ENCODE measurements around the gene MOGAT2. TPM values are rescaled to one million over a fixed set of nuclear protein-coding genes. Genes with fewer than 3 reads are reported as not detected.

MOGAT2 gene
- total and polyA plus RNA-seq, 2 of the 4 experiments (the other 2 are of a cell fraction) = not detected

DNA sequence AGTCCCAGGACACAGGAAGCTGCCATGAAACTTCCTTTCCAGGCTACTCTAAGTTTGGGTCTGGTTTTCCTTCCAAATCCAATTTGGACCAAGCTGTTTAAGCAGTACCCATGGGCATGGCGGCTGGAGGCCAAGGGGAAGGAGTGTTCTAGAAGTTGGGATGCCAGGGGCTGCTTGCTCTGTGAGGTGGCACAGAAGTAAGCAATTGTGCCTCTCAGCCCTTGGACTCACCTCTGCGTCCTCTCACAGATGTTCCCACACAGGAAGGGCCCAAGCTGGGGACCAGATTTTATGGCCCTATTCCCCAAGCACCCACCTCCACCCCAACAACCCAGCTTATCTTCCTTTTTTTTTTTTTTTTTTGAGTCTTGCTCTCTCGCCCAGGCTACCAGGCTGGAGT lies 47.5 kb downstream of the MOGAT2 start:
- TF ChIP-seq MAZ (IDR thresholded peaks at IDR 0.05; ENCODE audit: borderline replicate concordance, low read depth, low read length) = no peak
- TF ChIP-seq RCOR1 (IDR thresholded peaks at IDR 0.05; ENCODE audit: insufficient replicate concordance, low read length) = no peak
- no peak for TF ChIP-seq NFE2L2 (IDR thresholded peaks at IDR 0.05; ENCODE audit: low read depth, low read length)
- no peak for TF ChIP-seq FOS (IDR thresholded peaks at IDR 0.05; ENCODE audit: low read depth, low read length)
- TF ChIP-seq MXI1 (IDR thresholded peaks at IDR 0.05; ENCODE audit: borderline replicate concordance, low read depth, low read length) = no peak
- no peak for TF ChIP-seq SMC3 (IDR thresholded peaks at IDR 0.05; ENCODE audit: low read depth, low read length)
- TF ChIP-seq, protein P1, sequence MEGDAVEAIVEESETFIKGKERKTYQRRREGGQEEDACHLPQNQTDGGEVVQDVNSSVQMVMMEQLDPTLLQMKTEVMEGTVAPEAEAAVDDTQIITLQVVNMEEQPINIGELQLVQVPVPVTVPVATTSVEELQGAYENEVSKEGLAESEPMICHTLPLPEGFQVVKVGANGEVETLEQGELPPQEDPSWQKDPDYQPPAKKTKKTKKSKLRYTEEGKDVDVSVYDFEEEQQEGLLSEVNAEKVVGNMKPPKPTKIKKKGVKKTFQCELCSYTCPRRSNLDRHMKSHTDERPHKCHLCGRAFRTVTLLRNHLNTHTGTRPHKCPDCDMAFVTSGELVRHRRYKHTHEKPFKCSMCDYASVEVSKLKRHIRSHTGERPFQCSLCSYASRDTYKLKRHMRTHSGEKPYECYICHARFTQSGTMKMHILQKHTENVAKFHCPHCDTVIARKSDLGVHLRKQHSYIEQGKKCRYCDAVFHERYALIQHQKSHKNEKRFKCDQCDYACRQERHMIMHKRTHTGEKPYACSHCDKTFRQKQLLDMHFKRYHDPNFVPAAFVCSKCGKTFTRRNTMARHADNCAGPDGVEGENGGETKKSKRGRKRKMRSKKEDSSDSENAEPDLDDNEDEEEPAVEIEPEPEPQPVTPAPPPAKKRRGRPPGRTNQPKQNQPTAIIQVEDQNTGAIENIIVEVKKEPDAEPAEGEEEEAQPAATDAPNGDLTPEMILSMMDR (conservative IDR thresholded peaks at IDR 0.05; ENCODE audit: low read depth, low read length) = no peak
- TF ChIP-seq, protein P2, sequence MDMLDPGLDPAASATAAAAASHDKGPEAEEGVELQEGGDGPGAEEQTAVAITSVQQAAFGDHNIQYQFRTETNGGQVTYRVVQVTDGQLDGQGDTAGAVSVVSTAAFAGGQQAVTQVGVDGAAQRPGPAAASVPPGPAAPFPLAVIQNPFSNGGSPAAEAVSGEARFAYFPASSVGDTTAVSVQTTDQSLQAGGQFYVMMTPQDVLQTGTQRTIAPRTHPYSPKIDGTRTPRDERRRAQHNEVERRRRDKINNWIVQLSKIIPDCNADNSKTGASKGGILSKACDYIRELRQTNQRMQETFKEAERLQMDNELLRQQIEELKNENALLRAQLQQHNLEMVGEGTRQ (IDR thresholded peaks at IDR 0.05; ENCODE audit: low read depth, low read length) = no peak
- no peak for TF ChIP-seq RAD21 (IDR thresholded peaks at IDR 0.05; ENCODE audit: low read length)
- TF ChIP-seq POLR2A (IDR thresholded peaks at IDR 0.05; ENCODE audit: low read depth, low read length) = no peak
- TF ChIP-seq CHD1 (IDR thresholded peaks at IDR 0.05; ENCODE audit: low read depth, low read length) = no peak
- H3K27ac ChIP-seq (ENCODE audit: insufficient read depth, low read length) = no peak overlapping the region
- DNase-seq (no peak), ATAC-seq (ENCODE audit: low read depth) (no peak)
- H3K18ac ChIP-seq (ENCODE audit: low read depth, low read length) = no peak overlapping the region
- no peak overlapping the region for H3K9ac ChIP-seq (ENCODE audit: low read depth, low read length)
- intact Hi-C loops (cut with micrococcal nuclease) = no loop called here
- no peaks in the 10 kb centered on the region; the same call in 1 of the 2 replicates for H3K9me1 ChIP-seq (ENCODE audit: insufficient read depth, low read length)
- no peaks in the 10 kb centered on the region for H4K20me1 ChIP-seq (ENCODE audit: insufficient read depth, low read length)
- no peak overlapping the region for H3K4me2 ChIP-seq (ENCODE audit: low read depth, low read length)
- H3K27me3 ChIP-seq (ENCODE audit: control insufficient read depth, insufficient read depth, low read length) = peaks cover 35% of the 10 kb centered on the region
- H2BK120ac ChIP-seq (ENCODE audit: low read depth, low read length) = no peak overlapping the region
- dilution Hi-C loops (cut with HindIII; ENCODE audit: low sequenced_read_pairs, unreplicated experiment) = no loop called here
- H3K36me3 ChIP-seq (ENCODE audit: control insufficient read depth, insufficient read depth, low read length) = no peaks in the 10 kb centered on the region
- no peak overlapping the region for H4K8ac ChIP-seq (ENCODE audit: low read depth in 2 of 2, low read length in 2 of 2)
- H3K4ac ChIP-seq (ENCODE audit: low read depth, low read length) = no peak overlapping the region
- no peak overlapping the region for H3K4me3 ChIP-seq (ENCODE audit: insufficient read depth, low read depth, low read length)
- no peak overlapping the region for H2BK20ac ChIP-seq (ENCODE audit: low read depth, low read length)
- H3K9me3 ChIP-seq (ENCODE audit: control insufficient read depth, insufficient read depth, low read length) = no peaks in the 10 kb centered on the region
- H3K4me1 ChIP-seq (ENCODE audit: control insufficient read depth, insufficient read depth, low read length) = peaks cover 8% of the 10 kb centered on the region
- no peak overlapping the region for H2AK5ac ChIP-seq (ENCODE audit: low read depth, low read length)
- H3K79me1 ChIP-seq (ENCODE audit: low read depth in 1 of 2, low read length in 2 of 2) = no peaks in the 10 kb centered on the region
- no peak overlapping the region for H2AK9ac ChIP-seq (replicated peaks; ENCODE audit: low read depth, low read length, poor library complexity)
- no peak overlapping the region for H2BK15ac ChIP-seq (ENCODE audit: low read depth, low read length)
- no TSS peak for BruUV-seq (replicated peaks)
- no peak overlapping the region for H4K5ac ChIP-seq (ENCODE audit: low read depth, low read length)
- ChIA-PET POLR2A (ENCODE audit: unreplicated experiment) (interaction anchor here (0.6 kb wide), 1 partner anchor 549 kb away, joined by 3 read pairs; no protein-coding TSS in a partner anchor), CTCF (interaction anchor here (0.6 kb wide), 1 partner anchor 219 kb away, joined by 3 read pairs; no protein-coding TSS in a partner anchor)
- H2AFZ ChIP-seq (replicated peaks; ENCODE audit: low read length, poor library complexity) = no peak overlapping the region
- in situ Hi-C loops (cut with MboI; ENCODE audit: low sequenced_read_pairs) = no loop called here
- H3K23ac ChIP-seq (ENCODE audit: low read depth, low read length) = no peak overlapping the region
- no peak overlapping the region for H4K91ac ChIP-seq (ENCODE audit: insufficient read depth, low read depth, low read length)
- H3K14ac ChIP-seq (replicated peaks; ENCODE audit: low read depth, low read length) = no peak overlapping the region
- no peak overlapping the region for H2BK5ac ChIP-seq (ENCODE audit: low read depth, low read length, poor library complexity, severe bottlenecking)
- 100% methylated on average over 1 of the region's 3 CpGs; no CpG with 5 or more reads in 1 of the 2 experiments for WGBS, 2 experiments (ENCODE audit: extremely low coverage in 2 of 2, insufficient read length in 1 of 2)
- no peak overlapping the region for H3K56ac ChIP-seq (ENCODE audit: extremely low read depth, insufficient read depth, low read length)
